A549 (cell line): Measurements from ENCODE around the gene COA7. TPM values are rescaled to one million over a fixed set of nuclear protein-coding genes. Genes with fewer than 3 reads are reported as not detected.

Source experiments
- ATAC-seq, 2 experiments: fragments of 200-7000 bp in 1 of 2; fragments of >200 bp in 1 of 2; cut with Nextera tagmentation in 1 of 2; cut with Tn5 transposase in 1 of 2; 3 replicates each; pipeline versions ENCODE4 v1.8.0 to v1.9.1; 2018 to 2020; ENCODE audit warnings: mild to moderate bottlenecking in 1 of 2, moderate library complexity in 1 of 2
- CTCF ChIA-PET: fragments of 300-600 bp; sonication (Branson Sonifier 250); formaldehyde crosslinking; extraction: SDS; loops from one replicate; lab custom pipeline; 2021; ENCODE audit warnings: antibody characterized with exemption, inconsistent platforms; lab: Yijun Ruan, JAX
- POLR2A ChIA-PET: fragments of 350-600 bp; formaldehyde crosslinking; extraction: SDS; loops from one replicate; lab custom pipeline; 2021; ENCODE audit warnings: antibody characterized with exemption, inconsistent platforms; lab: Yijun Ruan, JAX
- DNase-seq, 2 experiments: peaks; one replicate each; pipeline versions ENCODE4 v3.0.0 to v3.0.0-alpha.2; 2011 to 2016; ENCODE audit warnings: low read depth in 1 of 2, low spot score in 1 of 2
- FAIRE-seq: peaks from 2 replicates; lab custom pipeline; 2011; peaks lifted over from hg19 to GRCh38; lab: Jason Lieb, UNC
- H3K27ac ChIP-seq, 2 experiments: fragments of >200 bp; sonication (Bioruptor Twin); formaldehyde crosslinking; 3 replicates each; pipeline ENCODE4 v1.5.1; 2016 to 2017
- H3K4me1 ChIP-seq: fragments of >200 bp; sonication (Bioruptor Twin); formaldehyde crosslinking; 3 replicates; pipeline ENCODE4 v1.6.1; 2016
- H3K4me2 ChIP-seq: fragments of >200 bp; sonication (Bioruptor Twin); formaldehyde crosslinking; 3 replicates; pipeline ENCODE4 v1.6.1; 2016
- H3K4me3 ChIP-seq: fragments of >200 bp; sonication (Bioruptor Twin); formaldehyde crosslinking; 3 replicates; pipeline ENCODE4 v1.5.1; 2016
- H3K9me3 ChIP-seq: fragments of >200 bp; sonication (Bioruptor Twin); formaldehyde crosslinking; 3 replicates; pipeline ENCODE4 v1.6.1; 2016
- CBX8 ChIP-seq: fragments of 200-600 bp; sonication (generic); IDR thresholded peaks from 2 replicates; pipeline ENCODE4 v1.6.1; 2016
- CEBPB ChIP-seq, 2 experiments: fragments of >200 bp in 1 of 2; sonication (Bioruptor Twin) in 1 of 2; formaldehyde crosslinking in 1 of 2; IDR thresholded peaks; 2 replicates each; pipeline ENCODE4 v1.6.1; 2012 to 2016
- E2F6 ChIP-seq: IDR thresholded peaks from 2 replicates; pipeline ENCODE4 v1.6.1; 2012; ENCODE audit warnings: low read depth, borderline replicate concordance
- EHMT2 ChIP-seq: fragments of 200-600 bp; sonication (generic); IDR thresholded peaks from 2 replicates; pipeline ENCODE4 v1.6.1; 2016; ENCODE audit warnings: antibody characterized with exemption, low read depth, mild to moderate bottlenecking, moderate library complexity
- ELK1 ChIP-seq: fragments of 150-350 bp; IDR thresholded peaks from 2 replicates; pipeline ENCODE4 v1.6.1; 2014; ENCODE audit warnings: low read depth, mild to moderate bottlenecking, low read length
- FOSB ChIP-seq: fragments of 250-450 bp; sonication (Bioruptor Pico); IDR thresholded peaks from 2 replicates; pipeline ENCODE4 v1.5.0; 2020; ENCODE audit warnings: mild to moderate bottlenecking, moderate library complexity
- FOXS1 ChIP-seq: fragments of 250-450 bp; sonication (Bioruptor Pico); IDR thresholded peaks from 2 replicates; pipeline ENCODE4 v1.5.0; 2020; ENCODE audit warnings: mild to moderate bottlenecking, moderate library complexity
- HDAC2 ChIP-seq: fragments of 200-600 bp; sonication (generic); IDR thresholded peaks from 2 replicates; pipeline ENCODE4 v1.6.1; 2016
- HEYL ChIP-seq: fragments of 250-450 bp; sonication (Bioruptor Pico); IDR thresholded peaks from 2 replicates; pipeline ENCODE4 v1.8.0; 2021; ENCODE audit warnings: mild to moderate bottlenecking, moderate library complexity
- JUNB ChIP-seq: fragments of >200 bp; sonication (Bioruptor Twin); formaldehyde crosslinking; IDR thresholded peaks from 2 replicates; pipeline ENCODE4 v1.6.1; 2016
- KDM1A ChIP-seq: fragments of 200-600 bp; sonication (generic); IDR thresholded peaks from 2 replicates; pipeline ENCODE4 v1.6.1; 2016; ENCODE audit warnings: low read depth, mild to moderate bottlenecking
- KDM5A ChIP-seq: fragments of 200-600 bp; sonication (generic); IDR thresholded peaks from 2 replicates; pipeline ENCODE4 v1.6.1; 2016; ENCODE audit warnings: antibody characterized with exemption, mild to moderate bottlenecking
- MAZ ChIP-seq: fragments of 150-350 bp; IDR thresholded peaks from 2 replicates; pipeline ENCODE4 v1.6.1; 2014; ENCODE audit warnings: antibody characterized with exemption, low read depth, low read length, borderline replicate concordance
- NR3C1 ChIP-seq: fragments of >200 bp; sonication (Bioruptor Twin); formaldehyde crosslinking; IDR thresholded peaks from 3 replicates; pipeline ENCODE4 v1.6.1; 2017
- POLR2AphosphoS2 ChIP-seq: conservative IDR thresholded peaks from 2 replicates; pipeline ENCODE4 v1.6.1; 2012; ENCODE audit warnings: low read length, improper control_type of control experiment, inconsistent platforms
- RAD21 ChIP-seq, 2 experiments: fragments of >200 bp in 1 of 2; sonication (Bioruptor Twin) in 1 of 2; formaldehyde crosslinking in 1 of 2; IDR thresholded peaks in 1 of 2; conservative IDR thresholded peaks in 1 of 2; 2 replicates in 1 of 2; 3 replicates in 1 of 2; pipeline ENCODE4 v1.6.1; 2012 to 2018; ENCODE audit warnings: inconsistent platforms in 1 of 2
- RARB ChIP-seq: fragments of 250-450 bp; sonication (Bioruptor Pico); IDR thresholded peaks from 2 replicates; pipeline ENCODE4 v1.8.0; 2021; ENCODE audit warnings: mild to moderate bottlenecking, moderate library complexity
- RNF2 ChIP-seq: fragments of 200-600 bp; sonication (generic); IDR thresholded peaks from 2 replicates; pipeline ENCODE4 v1.6.1; 2016; ENCODE audit warnings: low read depth, mild to moderate bottlenecking, antibody characterized with exemption, moderate library complexity, borderline replicate concordance
- TFCP2L1 ChIP-seq: fragments of 250-450 bp; sonication (Bioruptor Pico); IDR thresholded peaks from 2 replicates; pipeline ENCODE4 v1.5.0; 2021; ENCODE audit warnings: mild to moderate bottlenecking
- ZNF302 ChIP-seq: fragments of 250-450 bp; sonication (Bioruptor Pico); IDR thresholded peaks from 2 replicates; pipeline ENCODE4 v1.9.0; 2021; ENCODE audit warnings: inconsistent platforms, mild to moderate bottlenecking, moderate library complexity
- ZSCAN20 ChIP-seq: fragments of 250-450 bp; sonication (Bioruptor Pico); IDR thresholded peaks from 2 replicates; pipeline ENCODE4 v1.8.0; 2022; ENCODE audit warnings: mild to moderate bottlenecking, moderate library complexity
- WGBS: methylation state at CpG from one replicate; pipeline ENCODE4 v1.1.6; 2017; ENCODE audit errors: missing lambda C conversion rate; 5-methylcytosine and 5-hydroxymethylcytosine counted together
- polyA plus RNA-seq, 4 experiments: library from polyadenylated mRNA; depleted of rRNA in 3 of 4; stranded (reverse); fragments of >200 nt; fragmentation: RNase III in 1 of 4; extraction: RNeasy Plus Mini Kit Qiagen cat#74134 plus additional on column Dnase treatment in 1 of 4; gene quantifications; 2 replicates in 3 of 4; 3 replicates in 1 of 4; pipeline ENCODE4 v1.2.3, GENCODE V29; 2011 to 2017
- TF ChIP-seq, protein P1 (sequence below): fragments of 250-450 bp; sonication (Bioruptor Pico); IDR thresholded peaks from 2 replicates; pipeline ENCODE4 v1.5.0; 2021; ENCODE audit warnings: mild to moderate bottlenecking, moderate library complexity, borderline replicate concordance
- TF ChIP-seq, protein P2 (sequence below): fragments of >200 bp; sonication (Bioruptor Twin); formaldehyde crosslinking; IDR thresholded peaks from 2 replicates; pipeline ENCODE4 v1.6.1; 2016

COA7 gene
- polyA plus RNA-seq, 2 of the 4 experiments (the other 2 are of a cell fraction) = 18.1 to 22.0 TPM

DNA sequence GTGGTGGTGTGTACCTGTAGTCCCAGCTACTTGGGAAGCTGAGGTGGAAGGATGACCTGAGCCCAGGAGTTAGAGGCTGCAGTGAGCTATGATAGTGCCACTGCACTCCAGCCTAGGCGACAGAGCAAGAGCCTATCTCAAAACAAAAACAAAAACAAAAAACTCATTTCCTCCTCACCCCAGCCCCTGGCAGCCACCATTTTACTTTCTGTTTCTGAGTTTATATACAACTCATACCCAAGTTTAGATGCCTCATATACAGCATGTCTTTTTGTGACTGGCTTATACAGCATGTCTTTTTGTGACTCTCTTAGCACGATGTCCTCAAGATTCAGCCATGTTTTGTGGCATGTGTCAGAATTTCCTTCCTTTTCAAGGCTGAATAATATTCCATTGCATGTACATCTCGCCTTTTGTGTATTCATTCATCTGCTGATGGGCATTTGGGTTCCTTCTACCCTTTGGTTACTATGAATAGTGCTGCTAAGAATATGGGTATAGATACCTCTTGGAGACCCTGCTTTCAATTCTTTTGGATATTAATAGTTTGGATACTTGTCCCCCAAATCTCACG lies 14.7 kb downstream of the COA7 start:
- POLR2A ChIA-PET = no interaction called here
- TF ChIP-seq CEBPB (IDR thresholded peaks at IDR 0.05) (no peak), E2F6 (no peak), KDM1A (no peak), FOXS1 (CRISPR knock-in tag) (no peak), ZSCAN20 (CRISPR knock-in tag) (no peak), ZNF302 (CRISPR knock-in tag) (no peak), RNF2 (no peak), RARB (no peak), NR3C1 (no peak), JUNB (no peak), POLR2AphosphoS2 (no peak), ELK1 (no peak), FOSB (no peak), TFCP2L1 (CRISPR knock-in tag) (no peak), KDM5A (no peak), MAZ (no peak), EHMT2 (no peak)
- TF ChIP-seq, protein P1, sequence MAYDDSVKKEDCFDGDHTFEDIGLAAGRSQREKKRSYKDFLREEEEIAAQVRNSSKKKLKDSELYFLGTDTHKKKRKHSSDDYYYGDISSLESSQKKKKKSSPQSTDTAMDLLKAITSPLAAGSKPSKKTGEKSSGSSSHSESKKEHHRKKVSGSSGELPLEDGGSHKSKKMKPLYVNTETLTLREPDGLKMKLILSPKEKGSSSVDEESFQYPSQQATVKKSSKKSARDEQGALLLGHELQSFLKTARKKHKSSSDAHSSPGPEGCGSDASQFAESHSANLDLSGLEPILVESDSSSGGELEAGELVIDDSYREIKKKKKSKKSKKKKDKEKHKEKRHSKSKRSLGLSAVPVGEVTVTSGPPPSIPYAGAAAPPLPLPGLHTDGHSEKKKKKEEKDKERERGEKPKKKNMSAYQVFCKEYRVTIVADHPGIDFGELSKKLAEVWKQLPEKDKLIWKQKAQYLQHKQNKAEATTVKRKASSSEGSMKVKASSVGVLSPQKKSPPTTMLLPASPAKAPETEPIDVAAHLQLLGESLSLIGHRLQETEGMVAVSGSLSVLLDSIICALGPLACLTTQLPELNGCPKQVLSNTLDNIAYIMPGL (CRISPR knock-in tag) = no peak
- H3K4me1 ChIP-seq = no peaks in the 10 kb centered on the region
- H3K9me3 ChIP-seq = no peaks in the 10 kb centered on the region
- no peak overlapping the region for H3K4me2 ChIP-seq
- FAIRE-seq (no peak), DNase-seq (no peak), ATAC-seq (no peak)
- 86% methylated on average over 4 of the region's 4 CpGs for WGBS
- no peak overlapping the region for H3K27ac ChIP-seq
- no peak overlapping the region for H3K4me3 ChIP-seq
- CTCF ChIA-PET = no interaction called here

- H3K4me1 ChIP-seq = no peaks in the 10 kb centered on the region
- H3K4me2 ChIP-seq = no peak overlapping the region
- no peak overlapping the region; a peak in 1 of 6 replicates for H3K27ac ChIP-seq
- ChIA-PET POLR2A (no interaction called here), CTCF (no interaction called here)
- 96% methylated on average over 4 of the region's 4 CpGs for WGBS
- FAIRE-seq (no peak), ATAC-seq (no peak), DNase-seq (no peak)
- no peaks in the 10 kb centered on the region for H3K9me3 ChIP-seq
- TF ChIP-seq CBX8 (no peak), HEYL (CRISPR knock-in tag) (no peak), ZSCAN20 (CRISPR knock-in tag) (no peak), HDAC2 (no peak), RNF2 (no peak), RAD21 (conservative IDR thresholded peaks at IDR 0.05 in 1 of 2, IDR thresholded peaks at IDR 0.05 in 1 of 2) (no peak)
- TF ChIP-seq, protein P2, sequence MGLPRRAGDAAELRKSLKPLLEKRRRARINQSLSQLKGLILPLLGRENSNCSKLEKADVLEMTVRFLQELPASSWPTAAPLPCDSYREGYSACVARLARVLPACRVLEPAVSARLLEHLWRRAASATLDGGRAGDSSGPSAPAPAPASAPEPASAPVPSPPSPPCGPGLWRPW = no peak
- H3K4me3 ChIP-seq = no peak overlapping the region
Measured at GRCh38 chr1:52681136-52681535, 17.0 kb downstream of the COA7 start.
